Activated CD4-positive, alpha-beta T cell treated with anti-CD3 and anti-CD28 coated beads, Interleukin-2, Interleukin-6, amounts not matched to agents 100 ng/mL and 50 ng/mL, durations not matched to agents 16 hours and 8 hours (primary cell): ENCODE data around the gene CNTN2.

Experiments
- DNase-seq: peaks from one replicate; pipeline ENCODE4 v3.0.0-alpha.2; 2020

Gene CNTN2

GRCh38 chr1:205042911-205043806, at the start of gene CNTN2:
Gene CNTN2 (plus strand): TSS chr1:205043212. CDS start chr1:205053186, 9,974 bp downstream.
- no peak for DNase-seq

- no peak for DNase-seq
Measured at GRCh38 chr1:204994086-204994862, 48.7 kb upstream of the CNTN2 start.

GRCh38 chr1:204996981-204997380, 46.0 kb upstream of the CNTN2 start:
- no peak for DNase-seq

- no peak for DNase-seq
Measured at GRCh38 chr1:204997591-204998355, 45.2 kb upstream of the CNTN2 start.

GRCh38 chr1:205001162-205001561, 41.9 kb upstream of the CNTN2 start:
- no peak for DNase-seq

GRCh38 chr1:205002705-205003104, 40.3 kb upstream of the CNTN2 start:
- no peak for DNase-seq

- no peak for DNase-seq
Measured at GRCh38 chr1:205003358-205004131, 39.5 kb upstream of the CNTN2 start.

GRCh38 chr1:205004351-205004750, 38.7 kb upstream of the CNTN2 start:
- DNase-seq: no peak

GRCh38 chr1:205008896-205009295, 34.1 kb upstream of the CNTN2 start:
- no peak for DNase-seq

- DNase-seq: no peak
Measured at GRCh38 chr1:205009670-205010069, 33.3 kb upstream of the CNTN2 start.

GRCh38 chr1:205012391-205013140, 30.4 kb upstream of the CNTN2 start:
- no peak for DNase-seq

- DNase-seq: no peak
Measured at GRCh38 chr1:205013683-205014367, 29.2 kb upstream of the CNTN2 start.

GRCh38 chr1:205014783-205015182, 28.2 kb upstream of the CNTN2 start:
- no peak for DNase-seq

GRCh38 chr1:205015241-205015640, 27.8 kb upstream of the CNTN2 start:
- DNase-seq: no peak

- DNase-seq: no peak
Measured at GRCh38 chr1:205016075-205016474, 26.9 kb upstream of the CNTN2 start.

GRCh38 chr1:205016584-205016983, 26.4 kb upstream of the CNTN2 start:
- no peak for DNase-seq

- DNase-seq: no peak
Measured at GRCh38 chr1:205017001-205017400, 26.0 kb upstream of the CNTN2 start.

- no peak for DNase-seq
Measured at GRCh38 chr1:205017766-205018165, 25.2 kb upstream of the CNTN2 start.

GRCh38 chr1:205018381-205018780, 24.6 kb upstream of the CNTN2 start:
- DNase-seq: no peak

GRCh38 chr1:205020466-205020865, 22.5 kb upstream of the CNTN2 start:
- DNase-seq: no peak

- DNase-seq: no peak
Measured at GRCh38 chr1:205024679-205025078, 18.3 kb upstream of the CNTN2 start.
